CD4-positive, alpha-beta T cell treated with Interleukin-4 for 1 hour (primary cell): Measurements from ENCODE around the gene KCNK7.

ENCODE experiments used
- DNase-seq, 2 donors: peaks; one replicate each; pipeline ENCODE4 v3.0.0-alpha.2; 2020 to 2022

The KCNK7 gene

GRCh38 chr11:65554057-65554818, 41.4 kb downstream of the KCNK7 start:
- no peak for DNase-seq

DNA sequence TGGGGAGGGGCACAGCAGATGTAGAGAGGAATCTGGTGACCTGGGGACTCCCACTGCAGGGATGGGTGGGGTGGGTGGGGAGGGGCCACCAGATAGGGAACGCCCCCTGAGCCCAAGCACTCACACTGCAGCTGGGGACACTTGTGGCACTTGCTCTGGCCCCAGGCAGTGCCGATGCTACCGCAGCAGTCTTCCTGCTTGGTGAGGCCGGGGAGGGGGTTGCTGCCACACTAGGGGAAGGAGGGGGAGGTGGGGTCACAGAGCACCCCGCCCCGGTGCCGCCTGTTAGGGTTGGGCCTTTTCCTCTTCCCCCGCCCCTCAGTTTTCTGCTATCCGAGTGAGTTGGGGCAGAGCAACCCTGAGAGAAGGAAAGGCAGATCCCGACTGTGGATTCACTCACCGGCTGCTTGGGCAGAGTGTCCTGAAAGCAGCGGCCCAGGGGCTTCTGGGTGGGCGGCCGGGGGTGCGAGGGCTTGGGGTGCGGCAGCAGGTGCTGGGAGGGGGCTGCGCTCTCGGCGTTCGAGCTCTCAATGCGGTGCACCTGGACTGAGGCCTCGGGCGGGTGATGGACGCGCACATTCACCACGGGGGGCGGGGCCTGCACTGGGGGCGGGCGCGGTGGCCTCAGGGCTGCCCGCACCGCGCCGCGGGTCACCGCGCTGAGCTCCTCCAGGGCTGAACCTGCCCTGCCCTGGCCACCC, 42.1 kb downstream of the KCNK7 start:
- peak; percentile 85 to 88 for DNase-seq

DNA sequence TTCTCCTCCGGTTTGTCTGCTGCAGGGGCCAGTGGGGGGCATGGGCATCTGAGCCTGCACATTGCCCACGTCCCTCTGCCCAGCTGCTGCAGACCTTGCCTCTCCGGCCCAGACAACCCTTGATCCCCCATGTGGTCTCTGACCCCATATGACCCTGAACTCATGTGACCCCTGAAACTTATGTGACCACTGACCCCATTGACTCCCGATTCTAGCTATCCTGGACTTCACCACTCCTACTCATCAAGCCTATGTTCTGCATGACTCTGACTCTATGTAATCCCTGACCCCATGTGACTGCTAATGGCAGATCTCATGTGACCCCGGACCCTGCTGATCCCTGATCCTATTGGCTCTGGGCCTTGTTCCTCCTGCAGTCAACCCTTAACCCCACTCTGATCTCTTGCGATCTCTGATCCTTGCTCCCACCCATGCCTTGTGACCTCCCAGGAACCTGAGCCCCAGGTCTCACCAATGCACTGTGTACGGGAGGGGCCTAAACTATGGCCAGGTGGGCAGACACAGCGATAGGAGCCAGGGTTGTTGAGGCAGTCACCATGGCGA, 43.1 kb downstream of the KCNK7 start:
- no peak for DNase-seq

GRCh38 chr11:65551572-65552387, 43.8 kb downstream of the KCNK7 start:
- DNase-seq, result peak; percentile 75 to 78

- no peak for DNase-seq
These were observed 46.5 kb downstream of the KCNK7 start for GRCh38 chr11:65549096-65549495.

GRCh38 chr11:65548395-65548794, 47.2 kb downstream of the KCNK7 start:
- DNase-seq, result no peak

- peak; percentile 45 to 66 for DNase-seq
These were observed 48.0 kb downstream of the KCNK7 start for GRCh38 chr11:65547446-65548125.

- DNase-seq, result peak; percentile 98 to 99
These were observed 49.2 kb downstream of the KCNK7 start for GRCh38 chr11:65546217-65546958.

DNA sequence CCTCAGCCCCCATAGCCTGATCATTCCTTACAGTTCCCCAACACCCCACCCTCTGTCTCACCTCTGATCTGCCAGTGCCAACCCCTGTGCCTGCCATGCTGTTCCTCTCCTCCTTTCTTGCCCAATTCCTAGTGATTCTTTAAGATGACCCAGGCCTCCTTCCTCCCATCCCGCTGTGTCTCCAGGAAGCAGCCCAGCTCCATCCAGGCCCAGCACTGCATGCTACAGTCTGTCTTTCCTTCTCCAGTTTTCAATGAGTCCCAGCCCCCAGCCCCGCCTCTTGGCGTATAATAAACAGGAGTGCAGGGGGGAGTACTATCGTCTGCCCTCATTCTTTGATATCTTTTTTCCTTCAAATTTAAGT, 49.8 kb downstream of the KCNK7 start:
- DNase-seq, result no peak
